Upper lobe of left lung (tissue), 4 donors: ENCODE results near the gene PUM2.

Experiments
- CTCF ChIP-seq, 6 experiments: fragments of 450-650 bp in 4 of 6; fragments of 200-600 bp in 2 of 6; sonication (generic) in 2 of 6; IDR thresholded peaks; one replicate each; pipeline ENCODE4 v1.5.1; 2016 to 2019; ENCODE audit warnings: antibody characterized with exemption in 6 of 6
- EP300 ChIP-seq, 4 donors: sonication (generic); formaldehyde crosslinking; IDR thresholded peaks; one replicate each; pipeline ENCODE4 v1.5.1; 2017; ENCODE audit warnings: antibody characterized with exemption in 4 of 4, control low read depth in 2 of 4

- TF ChIP-seq CTCF (IDR thresholded peaks at IDR 0.05) (no peak), EP300 (IDR thresholded peaks at IDR 0.05) (no peak)
Measured at GRCh38 chr2:20359096-20359495, 8.5 kb upstream of the PUM2 start.
